HepG2 (cell line): ENCODE data around the gene ZPR1. TPM values are rescaled to one million over a fixed set of nuclear protein-coding genes. Genes with fewer than 3 reads are reported as not detected.
A peak's percentile ranks its signal among the peaks of the same experiment; 100 is the strongest.

Experiments
- ATAC-seq: fragments of 200-7000 bp; cut with Tn5 transposase; 3 replicates; pipeline ENCODE4 v1.9.1; 2020; ENCODE audit warnings: mild to moderate bottlenecking, moderate library complexity
- BruUV-seq: library from RNA; stranded (reverse); fragments of 400-500 nt; replicated peaks from 2 replicates; lab custom pipeline; 2021; lab: Mats Ljungman, UMichigan
- CTCF ChIA-PET: fragments of 300-600 bp; formaldehyde crosslinking; extraction: SDS; loops from one replicate; lab custom pipeline; 2021; ENCODE audit warnings: low total read pairs, inconsistent platforms, low intra/inter-chr PET ratio; lab: Yijun Ruan, JAX
- POLR2A ChIA-PET: fragments of 350-600 bp; sonication (Branson Sonifier 250); formaldehyde crosslinking; loops from one replicate; lab custom pipeline; 2020; ENCODE audit warnings: antibody characterized with exemption, inconsistent platforms; lab: Yijun Ruan, JAX
- DNase-seq: peaks from one replicate; pipeline ENCODE4 v3.0.0-alpha.2; 2015; ENCODE audit warnings: low spot score
- FAIRE-seq: peaks from 3 replicates; lab custom pipeline; 2011; peaks lifted over from hg19 to GRCh38; lab: Jason Lieb, UNC
- H2AFZ ChIP-seq: one replicate; pipeline ENCODE4 v1.6.1; 2011; ENCODE audit warnings: low read length, inconsistent platforms
- H3K27ac ChIP-seq: fragments of 300-600 bp; 3 replicates; pipeline ENCODE4 v1.8.0; 2011; ENCODE audit warnings: mixed run types, mild to moderate bottlenecking, mixed read lengths, low read length, inconsistent platforms; ENCODE audit not compliant: insufficient read depth; ENCODE audit errors: extremely low read length
- H3K27me3 ChIP-seq, 2 experiments: fragments of 200-600 bp in 1 of 2; 2 replicates in 1 of 2; 3 replicates in 1 of 2; pipeline versions ENCODE4 v1.6.0 to v1.8.0; 2011; ENCODE audit warnings: low read length in 2 of 2, mild to moderate bottlenecking in 2 of 2, moderate library complexity in 2 of 2, inconsistent platforms in 1 of 2; ENCODE audit not compliant: insufficient read depth in 2 of 2, control insufficient read depth in 1 of 2
- H3K36me3 ChIP-seq, 2 experiments: fragments of 200-600 bp in 1 of 2; replicated peaks in 1 of 2; 2 replicates in 1 of 2; 3 replicates in 1 of 2; pipeline versions ENCODE4 v1.5.1 to v1.8.0; 2011; ENCODE audit warnings: low read length in 2 of 2, inconsistent platforms in 1 of 2; ENCODE audit not compliant: insufficient read depth in 2 of 2, control insufficient read depth in 1 of 2
- H3K4me1 ChIP-seq: 2 replicates; pipeline ENCODE4 v1.5.1; 2012; ENCODE audit warnings: low read length, inconsistent platforms; ENCODE audit not compliant: insufficient read depth
- H3K4me2 ChIP-seq: 2 replicates; pipeline ENCODE4 v1.6.0; 2011; ENCODE audit warnings: low read depth, low read length, inconsistent platforms
- H3K4me3 ChIP-seq, 3 experiments: fragments of 200-600 bp in 1 of 3; sonication (generic), shearing (Covaris generic) in 1 of 3; replicated peaks in 1 of 3; 2 replicates each; pipeline ENCODE4 v1.5.1; 2011 to 2016; ENCODE audit warnings: low read length in 3 of 3, inconsistent platforms in 2 of 3, low read depth in 2 of 3, mild to moderate bottlenecking in 2 of 3, control low read depth in 1 of 3, mixed read lengths in 1 of 3; ENCODE audit not compliant: insufficient read depth in 1 of 3
- H3K79me2 ChIP-seq: one replicate; pipeline ENCODE4 v1.6.1; 2011; ENCODE audit warnings: low read length, inconsistent platforms; ENCODE audit not compliant: insufficient read depth
- H3K9ac ChIP-seq: 2 replicates; pipeline ENCODE4 v1.6.0; 2011; ENCODE audit warnings: mild to moderate bottlenecking, low read depth, low read length, inconsistent platforms; ENCODE audit not compliant: insufficient read depth
- H3K9me3 ChIP-seq: 2 replicates; pipeline ENCODE4 v1.5.1; 2012; ENCODE audit warnings: mild to moderate bottlenecking, low read length
- H4K20me1 ChIP-seq: 2 replicates; pipeline ENCODE4 v1.6.0; 2011; ENCODE audit warnings: inconsistent platforms, mild to moderate bottlenecking, low read length, moderate library complexity; ENCODE audit not compliant: insufficient read depth
- BHLHE40 ChIP-seq: IDR thresholded peaks from 2 replicates; pipeline ENCODE4 v1.6.1; 2011; ENCODE audit warnings: low read length, improper control_type of control experiment
- CREM ChIP-seq, 2 experiments: sonication (generic) in 1 of 2; formaldehyde crosslinking in 1 of 2; IDR thresholded peaks; 2 replicates each; pipeline versions ENCODE4 v1.4.0 to v1.6.1; 2016 to 2020; ENCODE audit warnings: antibody characterized with exemption in 1 of 2, mild to moderate bottlenecking in 1 of 2, missing genetic modification reagents in 1 of 2
- DR1 ChIP-seq: sonication (generic); formaldehyde crosslinking; IDR thresholded peaks from 2 replicates; pipeline ENCODE4 v1.8.0; 2021; ENCODE audit warnings: mild to moderate bottlenecking, missing genetic modification reagents, inconsistent platforms
- FOXM1 ChIP-seq: sonication (generic); formaldehyde crosslinking; IDR thresholded peaks from 2 replicates; pipeline ENCODE4 v1.5.0; 2020; ENCODE audit warnings: missing genetic modification reagents
- MED1 ChIP-seq: sonication (generic); formaldehyde crosslinking; IDR thresholded peaks from 2 replicates; pipeline ENCODE4 v1.4.0; 2020; ENCODE audit warnings: missing genetic modification reagents
- MTA3 ChIP-seq: sonication (generic); formaldehyde crosslinking; IDR thresholded peaks from 2 replicates; pipeline ENCODE4 v1.4.0; 2020; ENCODE audit warnings: missing genetic modification reagents
- MXI1 ChIP-seq: IDR thresholded peaks from 3 replicates; pipeline ENCODE4 v1.6.1; 2012; ENCODE audit warnings: low read depth, low read length, inconsistent platforms, borderline replicate concordance
- NFYB ChIP-seq: sonication (generic); formaldehyde crosslinking; IDR thresholded peaks from 2 replicates; pipeline ENCODE4 v1.4.0; 2020; ENCODE audit warnings: missing genetic modification reagents
- NFYC ChIP-seq: IDR thresholded peaks from 2 replicates; pipeline ENCODE4 v1.6.1; 2016; ENCODE audit warnings: missing genetic modification reagents, missing compliant biosample characterization
- ONECUT2 ChIP-seq: sonication (generic); formaldehyde crosslinking; IDR thresholded peaks from 2 replicates; pipeline ENCODE4 v1.4.0; 2020; ENCODE audit warnings: missing genetic modification reagents
- PITX1 ChIP-seq: sonication (generic); formaldehyde crosslinking; IDR thresholded peaks from 2 replicates; pipeline ENCODE4 v1.5.1; 2020; ENCODE audit warnings: mild to moderate bottlenecking, missing genetic modification reagents
- RFXANK ChIP-seq: IDR thresholded peaks from 2 replicates; pipeline ENCODE4 v1.6.1; 2016
- SMC3 ChIP-seq: IDR thresholded peaks from 2 replicates; pipeline ENCODE4 v1.6.1; 2011; ENCODE audit warnings: low read length, improper control_type of control experiment
- SP4 ChIP-seq: sonication (generic); formaldehyde crosslinking; IDR thresholded peaks from 2 replicates; pipeline ENCODE4 v1.8.1; 2023; ENCODE audit warnings: mild to moderate bottlenecking, missing genetic modification reagents
- ZBTB21 ChIP-seq: sonication (generic); formaldehyde crosslinking; IDR thresholded peaks from 2 replicates; pipeline ENCODE4 v1.4.0; 2020; ENCODE audit warnings: missing genetic modification reagents
- ZFP36 ChIP-seq: fragments of 150-350 bp; IDR thresholded peaks from 2 replicates; pipeline ENCODE4 v1.6.1; 2018; ENCODE audit warnings: borderline replicate concordance, low read length, low read depth; ENCODE audit not compliant: partially characterized antibody
- ZFP36L1 ChIP-seq: sonication (generic); formaldehyde crosslinking; IDR thresholded peaks from 2 replicates; pipeline ENCODE4 v1.8.0; 2022; ENCODE audit warnings: mild to moderate bottlenecking, missing genetic modification reagents, moderate library complexity
- ZNF205 ChIP-seq: IDR thresholded peaks from 2 replicates; pipeline ENCODE4 v1.6.1; 2018; ENCODE audit warnings: missing biosample characterization, missing genetic modification reagents
- ZNF264 ChIP-seq: sonication (generic); formaldehyde crosslinking; IDR thresholded peaks from 2 replicates; pipeline ENCODE4 v1.4.0; 2020; ENCODE audit warnings: missing genetic modification reagents
- ZNF333 ChIP-seq: sonication (generic); formaldehyde crosslinking; IDR thresholded peaks from 2 replicates; pipeline ENCODE4 v1.4.0; 2020; ENCODE audit warnings: mild to moderate bottlenecking, missing genetic modification reagents, borderline replicate concordance
- ZNF577 ChIP-seq: sonication (generic); formaldehyde crosslinking; IDR thresholded peaks from 2 replicates; pipeline ENCODE4 v1.4.0; 2020; ENCODE audit warnings: mild to moderate bottlenecking, low read depth, missing genetic modification reagents, borderline replicate concordance
- ZNF776 ChIP-seq: sonication (generic); formaldehyde crosslinking; IDR thresholded peaks from 2 replicates; pipeline ENCODE4 v1.4.0; 2020; ENCODE audit warnings: mild to moderate bottlenecking, missing genetic modification reagents
- WGBS: methylation state at CpG from one replicate; pipeline ENCODE4 v1.1.6; 2017; ENCODE audit warnings: low lambda C conversion rate; 5-methylcytosine and 5-hydroxymethylcytosine counted together
- in situ Hi-C: cut with HindIII; loops from 2 replicates; pipeline ENCODE4 v1.10.0; 2017; ENCODE audit warnings: low pct_unique_long_range_greater_than_20kb; ENCODE audit not compliant: extremely low pct_ligation_motif_present
- intact Hi-C: fragments of 100-400 bp; cut with micrococcal nuclease; formaldehyde crosslinking; loops from one replicate; pipeline ENCODE4 v1.10.0; 2022; ENCODE audit not compliant: unreplicated experiment
- polyA plus RNA-seq, 8 experiments: library from polyadenylated mRNA; depleted of rRNA in 3 of 8; stranded (reverse) in 7 of 8; unstranded in 1 of 8; fragments of >200 nt; fragmentation: Illumina TruSeq in 4 of 8; extraction: Trizol in 4 of 8; gene quantifications; 2 replicates each; pipeline versions ENCODE4 v1.2.1 to v1.2.3, GENCODE V29; 2011 to 2016; ENCODE audit warnings: low read depth in 4 of 8, missing spikeins in 1 of 8, mixed read lengths in 1 of 8; ENCODE audit not compliant: insufficient read depth in 1 of 8
- total RNA-seq, 5 experiments: library from RNA; depleted of rRNA; stranded (reverse); fragments of >200 nt; fragmentation: Illumina TruSeq; extraction: Trizol; gene quantifications; 2 replicates each; pipeline ENCODE4 v1.2.3, GENCODE V29; 2016; ENCODE audit warnings: low read depth in 1 of 5
- TF ChIP-seq, protein P1 (sequence below): sonication (generic); formaldehyde crosslinking; IDR thresholded peaks from 2 replicates; pipeline ENCODE4 v1.4.0; 2020; ENCODE audit warnings: missing genetic modification reagents, borderline replicate concordance
- TF ChIP-seq, protein P2 (sequence below): sonication (generic); formaldehyde crosslinking; IDR thresholded peaks from 2 replicates; pipeline ENCODE4 v1.4.0; 2020; ENCODE audit warnings: missing genetic modification reagents, borderline replicate concordance

ZPR1 gene
- total and polyA plus RNA-seq, 2 of the 13 experiments (the other 11 are each of a cell fraction or from before 2014, with no cell fraction given), result 40.0 to 79.3 TPM

DNA sequence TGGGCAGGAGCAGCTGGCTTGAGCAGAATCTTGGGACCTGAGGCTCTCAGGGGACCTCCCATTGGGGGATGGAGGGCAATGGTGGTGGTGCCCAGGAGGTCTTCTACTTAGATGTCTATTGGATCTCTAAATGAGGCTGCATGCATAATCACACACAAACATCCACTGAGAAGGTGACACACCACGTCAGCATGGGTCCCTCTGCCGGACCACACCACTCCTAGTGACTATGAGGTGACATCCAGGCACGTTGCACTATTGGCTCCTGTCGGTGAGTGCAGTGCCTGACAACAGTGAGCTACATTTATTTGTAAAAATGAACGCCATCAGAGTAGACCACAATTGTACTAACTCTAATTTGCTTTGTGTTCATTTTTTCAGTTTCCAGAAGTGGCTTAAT, 37.6 kb upstream of the ZPR1 start:
- DNase-seq, result peak; percentile 69
- no TSS peak for BruUV-seq
- ChIA-PET POLR2A (interaction anchor here (5.6 to 18.4 kb wide), 5 partner anchors 9 to 32 kb away, joined by 67 to 1365 read pairs (median 361); partner anchors contain the start of genes APOA1, APOA5 and ZPR1), CTCF (interaction anchor here (3.1 kb wide), 1 partner anchor 34 kb away, joined by 21 read pairs; the partner anchor contains the start of gene APOA5)
- FAIRE-seq, result peak; percentile 81
- peak overlapping the region; percentile 60; the same call in 1 of the 2 replicates for H3K9ac ChIP-seq
- peak overlapping the region; percentile 81 for H3K4me2 ChIP-seq
- in situ Hi-C loops, result no loop called here
- no peak overlapping the region for H2AFZ ChIP-seq
- ATAC-seq, result peak; percentile 35
- H3K4me1 ChIP-seq, result peaks cover 85% of the 10 kb centered on the region
- intact Hi-C loops, result no loop called here
- no peaks in the 10 kb centered on the region for H4K20me1 ChIP-seq
- peak overlapping the region in 1 of 3 experiments; percentile 59; a peak in 1 of 6 replicates for H3K4me3 ChIP-seq
- WGBS, result 0% methylated on average over 3 of the region's 5 CpGs
- H3K79me2 ChIP-seq, result peaks cover 8% of the 10 kb centered on the region
- no peaks in the 10 kb centered on the region for H3K9me3 ChIP-seq
- H3K27me3 ChIP-seq, result no peaks in the 10 kb centered on the region
- H3K36me3 ChIP-seq, result no peaks in the 10 kb centered on the region
- peak overlapping the region; percentile 85 for H3K27ac ChIP-seq
- TF ChIP-seq ZNF205 (CRISPR knock-in tag) (no peak), ZNF264 (CRISPR knock-in tag) (no peak), BHLHE40 (0 out of 2 replicates have a peak, but pooled peaks have one; percentile 17), FOXM1 (CRISPR knock-in tag) (no peak), NFYC (CRISPR knock-in tag) (peak; percentile 64), ZFP36 (no peak), ONECUT2 (no peak), DR1 (no peak), ZNF577 (no peak), CREM (IDR thresholded peaks at IDR 0.05) (peak; percentile 45; the same call in 1 of the 2 replicates), CREM (CRISPR knock-in tag; IDR thresholded peaks at IDR 0.05) (no peak), MXI1 (peak; percentile 79; the same call in 1 of the 3 replicates), NFYB (CRISPR knock-in tag) (peak; percentile 56; the same call in 1 of the 2 replicates), ZBTB21 (CRISPR knock-in tag) (0 out of 2 replicates have a peak, but pooled peaks have one; percentile 30), ZFP36L1 (CRISPR knock-in tag) (no peak), ZNF776 (CRISPR knock-in tag) (no peak), SP4 (no peak), ZNF333 (CRISPR knock-in tag) (no peak), PITX1 (CRISPR knock-in tag) (peak; percentile 28; the same call in 1 of the 2 replicates), MTA3 (no peak), RFXANK (0 out of 2 replicates have a peak, but pooled peaks have one; percentile 82), SMC3 (peak; percentile 60; the same call in 1 of the 2 replicates), MED1 (CRISPR knock-in tag) (peak; percentile 39; the same call in 1 of the 2 replicates)
- TF ChIP-seq, protein P1, sequence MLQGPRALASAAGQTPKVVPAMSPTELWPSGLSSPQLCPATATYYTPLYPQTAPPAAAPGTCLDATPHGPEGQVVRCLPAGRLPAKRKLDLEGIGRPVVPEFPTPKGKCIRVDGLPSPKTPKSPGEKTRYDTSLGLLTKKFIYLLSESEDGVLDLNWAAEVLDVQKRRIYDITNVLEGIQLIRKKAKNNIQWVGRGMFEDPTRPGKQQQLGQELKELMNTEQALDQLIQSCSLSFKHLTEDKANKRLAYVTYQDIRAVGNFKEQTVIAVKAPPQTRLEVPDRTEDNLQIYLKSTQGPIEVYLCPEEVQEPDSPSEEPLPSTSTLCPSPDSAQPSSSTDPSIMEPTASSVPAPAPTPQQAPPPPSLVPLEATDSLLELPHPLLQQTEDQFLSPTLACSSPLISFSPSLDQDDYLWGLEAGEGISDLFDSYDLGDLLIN (CRISPR knock-in tag), result no peak
- TF ChIP-seq, protein P2, sequence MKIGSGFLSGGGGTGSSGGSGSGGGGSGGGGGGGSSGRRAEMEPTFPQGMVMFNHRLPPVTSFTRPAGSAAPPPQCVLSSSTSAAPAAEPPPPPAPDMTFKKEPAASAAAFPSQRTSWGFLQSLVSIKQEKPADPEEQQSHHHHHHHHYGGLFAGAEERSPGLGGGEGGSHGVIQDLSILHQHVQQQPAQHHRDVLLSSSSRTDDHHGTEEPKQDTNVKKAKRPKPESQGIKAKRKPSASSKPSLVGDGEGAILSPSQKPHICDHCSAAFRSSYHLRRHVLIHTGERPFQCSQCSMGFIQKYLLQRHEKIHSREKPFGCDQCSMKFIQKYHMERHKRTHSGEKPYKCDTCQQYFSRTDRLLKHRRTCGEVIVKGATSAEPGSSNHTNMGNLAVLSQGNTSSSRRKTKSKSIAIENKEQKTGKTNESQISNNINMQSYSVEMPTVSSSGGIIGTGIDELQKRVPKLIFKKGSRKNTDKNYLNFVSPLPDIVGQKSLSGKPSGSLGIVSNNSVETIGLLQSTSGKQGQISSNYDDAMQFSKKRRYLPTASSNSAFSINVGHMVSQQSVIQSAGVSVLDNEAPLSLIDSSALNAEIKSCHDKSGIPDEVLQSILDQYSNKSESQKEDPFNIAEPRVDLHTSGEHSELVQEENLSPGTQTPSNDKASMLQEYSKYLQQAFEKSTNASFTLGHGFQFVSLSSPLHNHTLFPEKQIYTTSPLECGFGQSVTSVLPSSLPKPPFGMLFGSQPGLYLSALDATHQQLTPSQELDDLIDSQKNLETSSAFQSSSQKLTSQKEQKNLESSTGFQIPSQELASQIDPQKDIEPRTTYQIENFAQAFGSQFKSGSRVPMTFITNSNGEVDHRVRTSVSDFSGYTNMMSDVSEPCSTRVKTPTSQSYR (CRISPR knock-in tag), result peak; percentile 25; the same call in 1 of the 2 replicates
